ENCODE measurements around the gene JADE1.

DNA sequence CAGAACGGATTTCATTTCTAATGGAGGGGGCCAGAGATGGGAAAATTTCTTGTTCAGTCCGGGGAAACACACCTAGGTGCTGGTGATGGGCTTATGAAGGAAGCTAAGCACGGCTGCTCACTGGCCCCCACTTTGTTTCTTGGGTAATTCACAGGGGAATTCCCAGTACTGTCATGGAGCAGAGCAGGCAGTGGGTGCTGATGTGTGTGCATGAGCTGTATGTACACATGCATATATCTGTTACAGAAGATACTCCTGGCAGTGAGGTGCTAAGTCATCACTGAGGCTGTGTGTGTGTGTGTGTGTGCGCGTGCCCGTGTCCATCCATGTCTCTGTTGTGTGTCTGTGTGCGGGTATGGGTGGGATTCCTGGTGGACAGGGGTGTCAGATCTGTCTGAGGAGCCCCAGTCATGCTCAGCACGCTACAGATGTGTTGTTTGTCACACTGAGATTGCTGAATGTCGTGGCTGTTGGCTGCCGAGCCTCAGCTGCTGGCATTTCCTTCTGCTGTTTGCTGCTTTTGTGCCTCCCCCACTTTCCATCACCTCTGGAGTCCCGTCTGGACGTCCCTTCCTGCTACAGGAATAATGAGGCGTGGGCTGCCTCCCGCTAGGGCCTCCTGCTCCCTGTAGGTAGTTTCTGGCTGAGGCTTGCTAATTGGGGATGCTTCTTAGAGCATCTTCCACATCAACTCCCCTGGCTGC is 53.3 kb downstream of the JADE1 start:
- TF ChIP-seq, protein P1, sequence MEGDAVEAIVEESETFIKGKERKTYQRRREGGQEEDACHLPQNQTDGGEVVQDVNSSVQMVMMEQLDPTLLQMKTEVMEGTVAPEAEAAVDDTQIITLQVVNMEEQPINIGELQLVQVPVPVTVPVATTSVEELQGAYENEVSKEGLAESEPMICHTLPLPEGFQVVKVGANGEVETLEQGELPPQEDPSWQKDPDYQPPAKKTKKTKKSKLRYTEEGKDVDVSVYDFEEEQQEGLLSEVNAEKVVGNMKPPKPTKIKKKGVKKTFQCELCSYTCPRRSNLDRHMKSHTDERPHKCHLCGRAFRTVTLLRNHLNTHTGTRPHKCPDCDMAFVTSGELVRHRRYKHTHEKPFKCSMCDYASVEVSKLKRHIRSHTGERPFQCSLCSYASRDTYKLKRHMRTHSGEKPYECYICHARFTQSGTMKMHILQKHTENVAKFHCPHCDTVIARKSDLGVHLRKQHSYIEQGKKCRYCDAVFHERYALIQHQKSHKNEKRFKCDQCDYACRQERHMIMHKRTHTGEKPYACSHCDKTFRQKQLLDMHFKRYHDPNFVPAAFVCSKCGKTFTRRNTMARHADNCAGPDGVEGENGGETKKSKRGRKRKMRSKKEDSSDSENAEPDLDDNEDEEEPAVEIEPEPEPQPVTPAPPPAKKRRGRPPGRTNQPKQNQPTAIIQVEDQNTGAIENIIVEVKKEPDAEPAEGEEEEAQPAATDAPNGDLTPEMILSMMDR (IDR thresholded peaks at IDR 0.05): no peak
- no peak for TF ChIP-seq POLR2A (IDR thresholded peaks at IDR 0.05)
